GM12874 (cell line): ENCODE data around the gene SORCS1.

Source experiments
- TF ChIP-seq, protein P1 (sequence below): IDR thresholded peaks from 2 replicates; pipeline ENCODE4 v1.5.1; 2011; ENCODE audit warnings: low read depth, mild to moderate bottlenecking, control low read depth, low read length, moderate library complexity; ENCODE audit not compliant: insufficient read depth

The SORCS1 gene

GRCh38 chr10:107085665-107086525 lies 78.6 kb downstream of the SORCS1 start:
- TF ChIP-seq, protein P1, sequence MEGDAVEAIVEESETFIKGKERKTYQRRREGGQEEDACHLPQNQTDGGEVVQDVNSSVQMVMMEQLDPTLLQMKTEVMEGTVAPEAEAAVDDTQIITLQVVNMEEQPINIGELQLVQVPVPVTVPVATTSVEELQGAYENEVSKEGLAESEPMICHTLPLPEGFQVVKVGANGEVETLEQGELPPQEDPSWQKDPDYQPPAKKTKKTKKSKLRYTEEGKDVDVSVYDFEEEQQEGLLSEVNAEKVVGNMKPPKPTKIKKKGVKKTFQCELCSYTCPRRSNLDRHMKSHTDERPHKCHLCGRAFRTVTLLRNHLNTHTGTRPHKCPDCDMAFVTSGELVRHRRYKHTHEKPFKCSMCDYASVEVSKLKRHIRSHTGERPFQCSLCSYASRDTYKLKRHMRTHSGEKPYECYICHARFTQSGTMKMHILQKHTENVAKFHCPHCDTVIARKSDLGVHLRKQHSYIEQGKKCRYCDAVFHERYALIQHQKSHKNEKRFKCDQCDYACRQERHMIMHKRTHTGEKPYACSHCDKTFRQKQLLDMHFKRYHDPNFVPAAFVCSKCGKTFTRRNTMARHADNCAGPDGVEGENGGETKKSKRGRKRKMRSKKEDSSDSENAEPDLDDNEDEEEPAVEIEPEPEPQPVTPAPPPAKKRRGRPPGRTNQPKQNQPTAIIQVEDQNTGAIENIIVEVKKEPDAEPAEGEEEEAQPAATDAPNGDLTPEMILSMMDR, result no peak

DNA sequence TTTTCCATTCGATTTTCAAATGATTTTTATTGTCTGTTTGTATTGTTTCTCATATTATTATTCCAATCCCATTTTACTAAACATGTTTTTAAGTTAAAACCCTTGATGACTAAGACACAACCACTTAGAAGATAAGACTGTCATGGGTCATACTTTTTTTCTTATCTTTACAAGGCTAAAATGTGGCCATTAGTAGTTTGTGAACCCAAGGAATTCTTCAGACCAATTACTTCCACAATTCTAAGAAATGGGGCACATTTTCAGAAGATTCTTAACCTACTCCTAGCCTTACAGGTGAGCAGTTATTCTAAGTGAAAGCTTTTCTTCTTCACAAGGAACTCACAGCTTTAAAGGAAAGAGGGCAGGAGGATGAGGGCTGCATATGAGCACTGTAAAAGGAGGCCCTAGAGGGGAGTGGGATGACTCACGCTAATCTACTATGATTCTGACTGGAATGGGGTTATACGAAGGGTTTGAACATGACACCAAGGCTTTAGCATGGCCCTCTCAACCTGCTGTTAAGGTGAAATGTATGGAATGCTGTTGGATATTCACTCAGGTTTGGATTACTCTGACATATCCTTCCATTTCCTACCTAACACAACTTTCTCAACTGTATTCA lies 81.0 kb downstream of the SORCS1 start:
- TF ChIP-seq, protein P1, result no peak

DNA sequence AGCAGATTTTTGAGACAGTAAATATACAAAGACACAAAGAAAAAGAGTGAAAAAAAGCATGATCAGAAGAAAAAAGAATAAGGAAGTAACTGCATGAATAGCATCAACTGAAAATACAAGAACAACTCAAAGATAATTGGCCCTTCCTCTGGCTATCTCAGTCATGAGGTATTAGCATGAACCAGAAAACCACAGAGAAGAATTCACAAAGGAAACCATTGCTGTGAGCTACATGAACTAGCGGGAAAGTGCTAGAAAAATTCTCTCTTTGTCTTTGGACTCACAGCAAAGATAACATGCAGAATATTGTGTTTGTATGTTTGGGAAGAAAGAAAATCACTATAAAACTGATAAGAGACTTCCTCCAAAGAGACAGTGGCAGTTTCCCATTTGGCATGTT lies 82.9 kb downstream of the SORCS1 start:
- TF ChIP-seq, protein P1, result no peak

DNA sequence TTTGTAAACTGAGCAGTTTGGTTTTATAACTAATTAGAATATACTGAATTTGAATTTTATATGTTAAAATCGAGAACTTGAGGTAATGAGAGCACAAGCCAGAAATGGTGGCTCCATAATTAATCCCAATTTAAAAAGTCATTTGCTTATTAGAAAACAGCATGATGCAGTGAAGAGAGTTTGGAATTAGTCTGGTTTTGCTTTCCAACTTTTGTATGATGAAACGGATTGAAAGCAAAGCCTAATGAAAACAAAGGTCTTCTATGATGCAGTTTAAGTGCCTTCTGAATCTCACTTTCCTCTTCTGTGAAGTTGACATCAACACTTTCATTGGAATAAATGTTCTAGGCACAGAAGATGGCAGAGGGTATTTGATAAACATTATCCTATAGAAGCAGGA lies 89.4 kb downstream of the SORCS1 start:
- TF ChIP-seq, protein P1, result no peak

- TF ChIP-seq, protein P1, result no peak
Observed at GRCh38 chr10:107072786-107073185, 91.7 kb downstream of the SORCS1 start.

GRCh38 chr10:107072028-107072427 lies 92.5 kb downstream of the SORCS1 start:
- TF ChIP-seq, protein P1, result no peak

DNA sequence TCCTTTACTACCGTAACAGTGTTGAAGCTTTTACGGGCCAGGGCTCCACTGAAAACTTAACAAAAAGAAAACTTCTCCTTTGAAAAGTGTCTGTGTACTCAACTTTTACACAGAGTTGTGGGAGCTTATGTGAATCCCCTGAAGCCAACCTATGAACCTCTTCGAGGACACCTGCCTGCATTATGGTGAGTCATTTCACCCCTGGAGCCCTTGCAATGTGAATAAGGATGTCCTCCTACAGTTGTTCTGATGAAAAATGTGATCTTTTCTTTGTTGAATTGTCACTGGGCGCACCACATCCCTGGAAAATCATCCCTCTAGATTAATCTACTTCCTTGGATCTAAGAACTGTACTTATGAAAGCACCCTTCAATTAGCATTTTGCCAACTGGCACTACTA lies 93.2 kb downstream of the SORCS1 start:
- TF ChIP-seq, protein P1, result no peak
